DMS53 (cell line): ENCODE results near the gene TTC32.
A peak's percentile ranks its signal among the peaks of the same experiment; 100 is the strongest.
"Not testable (repeated sequence)": the region's sequence is repeated elsewhere in the genome, so short reads cannot be mapped to it uniquely, and the experiment has no call there.

Experiments used
- DNase-seq: peaks from one replicate; lab custom pipeline; 2025; lab: John Stamatoyannopoulos, UW

TTC32 gene

DNA sequence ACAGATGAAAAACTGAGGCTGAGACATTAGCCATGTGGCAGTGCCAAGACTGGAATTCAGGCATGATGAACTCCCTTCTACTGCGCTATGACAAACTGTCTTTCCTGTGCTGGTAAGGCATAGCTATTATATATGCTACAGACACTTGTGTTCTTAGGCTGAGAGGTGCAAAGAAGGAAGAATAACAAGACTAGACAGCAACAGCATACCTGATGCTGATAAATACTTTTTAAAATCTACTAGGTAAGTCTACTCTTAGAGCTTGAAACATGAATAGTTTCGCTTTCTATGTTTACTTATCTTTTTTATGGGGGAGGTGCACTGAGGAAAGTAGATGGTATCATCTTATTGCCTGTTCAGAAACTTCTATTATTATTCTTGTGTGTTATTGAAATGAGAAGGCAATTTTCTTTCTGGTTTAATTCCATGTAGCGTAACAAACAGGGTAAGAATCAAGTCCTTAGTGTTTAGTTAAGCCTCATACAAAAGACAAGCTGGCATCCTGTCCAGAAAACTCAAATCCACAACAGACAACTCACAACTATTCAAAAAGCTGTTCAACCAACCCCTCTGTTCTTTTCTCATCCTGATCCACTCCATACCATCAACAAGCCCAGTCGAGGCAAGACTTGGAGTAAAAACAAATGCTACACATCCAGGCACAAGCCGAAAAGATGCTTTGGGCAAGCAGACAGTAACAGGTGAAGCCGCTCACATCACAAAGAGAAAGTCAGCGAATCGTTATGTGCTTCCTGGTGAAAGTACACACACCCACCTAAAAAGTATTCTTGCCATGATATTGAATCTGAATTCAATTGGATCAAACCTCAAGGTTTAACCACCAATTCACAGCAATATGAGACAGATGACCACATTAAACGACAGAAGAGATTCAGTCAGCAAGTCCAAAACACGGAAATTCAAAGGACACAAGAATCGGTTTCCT, 1.5 kb downstream of the TTC32 start:
- peak; percentile 47 for DNase-seq

DNA sequence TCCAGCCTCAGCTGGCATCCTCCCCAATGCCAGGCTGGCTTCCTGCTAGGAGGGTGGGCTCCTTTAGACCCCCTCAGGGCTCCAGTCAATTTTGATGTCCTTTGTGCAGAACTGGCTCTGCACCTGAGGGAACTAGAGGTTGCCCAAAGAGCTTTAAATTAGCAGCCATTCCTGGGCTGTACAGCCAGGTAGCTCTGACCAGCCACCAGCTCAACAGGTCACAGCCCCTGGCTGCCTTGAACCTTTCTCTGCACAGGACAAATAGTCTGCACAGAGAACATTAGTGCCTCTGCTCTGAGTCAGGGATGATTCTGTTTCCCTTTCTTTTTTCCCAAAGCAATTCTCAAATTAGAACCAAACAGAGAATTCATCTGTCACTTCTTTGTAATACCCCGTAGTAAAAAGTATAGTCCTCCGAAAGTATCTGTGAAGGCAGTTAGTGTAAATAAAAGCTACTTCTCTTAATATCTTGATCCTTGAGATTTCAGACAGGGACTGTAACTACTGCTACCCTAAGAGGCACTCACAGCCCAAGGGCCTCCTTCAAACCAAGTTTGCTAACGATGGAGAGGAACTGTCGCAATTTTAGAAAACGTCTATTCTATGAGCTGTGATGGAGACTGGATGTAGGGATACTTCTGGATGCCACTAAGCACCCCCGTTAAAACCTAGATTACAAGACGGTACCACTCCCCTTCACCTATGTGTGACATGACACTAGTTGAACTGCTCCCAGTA, 3.0 kb downstream of the TTC32 start:
- DNase-seq, result no peak

DNA sequence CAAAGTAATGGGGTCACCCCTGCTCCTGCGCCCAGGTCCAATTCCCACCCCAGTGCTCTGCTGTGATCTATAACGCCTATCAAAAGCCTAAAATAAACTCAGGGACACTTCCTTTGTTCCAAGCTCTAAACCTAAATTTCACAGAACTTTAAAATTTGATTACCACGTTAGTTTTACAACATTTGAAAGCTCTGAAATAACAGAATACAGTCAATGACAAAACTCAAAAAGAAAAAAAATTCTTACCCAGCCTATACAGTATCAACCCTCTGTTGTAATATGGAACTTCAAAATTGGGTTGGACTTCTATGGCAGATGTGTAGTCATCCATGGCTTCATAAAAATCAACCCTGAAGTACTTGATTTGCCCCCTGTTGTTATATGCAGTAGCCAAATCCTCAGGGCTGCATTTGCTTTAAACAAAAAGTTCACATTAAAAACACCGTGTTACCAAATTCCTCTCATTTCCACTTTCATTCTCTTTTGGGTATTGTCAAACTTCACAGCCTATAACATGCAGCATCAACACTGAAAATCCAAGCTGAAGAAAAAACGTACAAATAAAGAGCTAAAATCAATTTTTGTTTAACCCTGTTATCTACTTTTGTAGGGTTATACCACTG, 4.0 kb downstream of the TTC32 start:
- DNase-seq, result no peak

DNA sequence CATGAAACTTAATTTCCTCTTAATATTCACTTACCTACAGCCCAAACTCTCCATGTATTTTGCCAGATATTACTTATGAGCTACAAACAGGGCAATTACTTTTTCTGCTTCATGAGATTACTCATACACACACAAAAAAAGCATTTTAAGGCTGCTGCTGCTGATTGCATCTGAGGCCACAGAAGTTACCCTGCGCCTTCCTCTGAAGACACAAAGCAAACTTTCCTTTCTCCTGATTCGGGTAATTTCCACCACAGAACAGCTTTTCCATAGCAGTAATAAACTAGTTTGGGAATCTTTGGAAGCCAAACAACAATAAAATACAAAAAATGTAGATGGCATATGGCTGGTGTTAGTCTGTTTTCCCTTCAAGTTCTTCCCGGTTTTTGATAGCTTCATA, 6.2 kb downstream of the TTC32 start:
- DNase-seq, result no peak

DNA sequence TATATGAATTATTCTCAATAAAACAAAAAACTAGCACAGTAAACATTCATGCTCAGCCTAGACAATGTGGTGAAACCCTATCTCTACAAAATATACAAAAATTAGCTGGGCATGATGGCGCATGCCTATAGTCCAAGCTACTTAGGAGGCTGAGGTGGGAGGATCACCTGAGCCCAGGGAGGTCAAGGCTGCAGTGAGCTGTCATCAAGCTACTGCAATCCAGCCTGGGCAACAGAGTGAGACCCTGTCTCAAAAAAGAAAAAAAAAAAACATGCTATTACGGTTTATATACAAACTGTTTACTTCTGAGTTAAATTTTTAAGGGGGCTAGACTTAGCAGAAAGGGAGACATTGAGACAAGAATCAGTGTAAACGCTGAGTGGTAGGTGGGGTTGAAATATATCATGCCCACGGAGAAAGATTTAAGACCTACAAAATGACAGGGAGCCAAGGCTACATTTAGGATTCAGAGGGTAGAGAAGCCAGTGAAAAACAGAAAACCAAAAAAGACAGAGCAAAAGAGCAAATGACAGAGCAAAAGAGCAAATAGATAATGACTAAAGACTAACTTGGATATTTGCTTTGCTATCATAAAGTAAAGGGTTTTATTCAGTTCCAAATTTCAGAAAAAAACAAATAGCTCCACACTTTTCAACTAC, 7.5 kb downstream of the TTC32 start:
- no peak for DNase-seq

DNA sequence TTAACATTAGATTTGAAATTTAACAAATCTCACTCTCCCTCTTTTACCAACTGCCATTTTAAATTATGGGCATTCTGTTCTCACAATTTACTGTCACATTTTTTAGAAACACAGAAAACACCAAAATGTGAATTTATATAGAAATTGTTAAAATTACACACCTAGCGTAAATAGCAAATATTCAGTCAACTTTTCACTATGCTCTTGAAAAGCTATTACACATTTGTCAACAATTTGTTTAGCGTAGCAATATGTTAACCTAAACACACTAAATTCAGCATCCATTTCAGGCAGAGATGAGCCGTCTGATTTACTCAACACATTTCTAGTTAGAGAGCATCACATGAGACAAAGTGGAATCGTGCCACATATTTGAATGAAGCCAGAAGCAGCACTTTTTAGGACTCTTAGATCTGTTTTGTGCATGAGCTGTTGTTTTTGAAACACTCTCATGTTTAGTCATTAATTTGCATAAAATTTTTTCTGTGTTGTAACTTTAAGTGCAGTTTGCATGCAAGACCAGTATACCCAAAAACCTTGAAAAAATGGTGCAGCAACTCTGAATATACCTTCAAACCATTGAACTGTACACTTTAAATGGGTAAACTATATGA, 8.2 kb downstream of the TTC32 start:
- no peak for DNase-seq

DNA sequence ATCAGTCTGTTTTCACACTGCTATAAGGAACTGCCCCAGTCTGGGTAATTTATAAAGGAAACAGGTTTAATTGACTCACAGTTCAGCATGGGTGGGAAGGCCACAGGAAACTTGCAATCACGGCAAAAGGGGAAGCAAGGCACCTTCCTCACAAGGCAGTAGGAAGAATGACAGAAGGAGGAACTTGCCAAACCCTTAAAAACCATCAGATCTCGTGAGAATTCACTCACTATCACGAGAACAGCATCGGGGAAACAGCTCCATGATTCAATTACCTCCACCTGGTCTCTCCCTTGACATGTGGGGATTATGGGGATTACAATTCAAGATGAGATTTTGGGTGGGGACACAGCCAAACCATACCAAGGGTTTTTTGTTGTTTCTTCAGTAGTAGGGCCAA, 9.8 kb downstream of the TTC32 start:
- DNase-seq, result not testable (repeated sequence)

DNA sequence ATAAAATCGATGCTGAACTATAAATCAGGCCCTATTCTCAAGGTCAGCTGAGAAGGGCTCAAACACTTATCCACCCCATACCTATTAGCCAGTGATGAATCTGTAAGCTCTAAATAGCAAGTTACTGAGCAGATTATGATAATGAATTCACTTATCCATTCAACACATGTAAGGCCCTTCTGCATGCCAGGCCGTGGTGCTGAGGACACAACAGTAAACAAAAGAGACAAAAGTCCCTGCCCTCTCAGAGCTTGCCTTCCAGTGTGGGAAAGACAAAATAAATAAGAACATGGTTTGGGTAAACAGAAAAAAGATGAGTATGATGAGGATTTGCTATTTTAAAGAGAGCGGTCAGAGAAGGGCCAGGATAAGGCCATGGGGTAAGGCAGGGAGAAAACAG, 11.7 kb downstream of the TTC32 start:
- peak; percentile 54 for DNase-seq

DNA sequence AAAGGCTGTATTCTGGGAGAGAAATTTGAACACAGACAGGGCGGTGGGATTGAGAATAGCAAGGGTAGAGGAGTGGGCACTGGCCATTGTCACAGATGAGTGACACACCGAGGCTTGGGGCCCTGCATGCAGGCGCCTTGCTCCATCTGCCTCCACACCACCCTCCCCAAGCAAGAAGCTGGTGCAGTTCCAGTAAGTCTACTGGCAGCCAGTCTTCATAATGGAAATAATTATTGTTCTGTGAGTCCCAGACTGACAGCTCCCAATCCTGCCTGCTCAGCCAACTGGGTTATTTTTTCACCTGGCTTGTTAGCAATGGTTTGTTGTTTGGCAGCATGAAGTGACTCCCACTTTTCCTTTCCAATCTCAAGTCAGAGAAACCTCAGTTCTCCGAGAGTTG, 13.0 kb downstream of the TTC32 start:
- no peak for DNase-seq

DNA sequence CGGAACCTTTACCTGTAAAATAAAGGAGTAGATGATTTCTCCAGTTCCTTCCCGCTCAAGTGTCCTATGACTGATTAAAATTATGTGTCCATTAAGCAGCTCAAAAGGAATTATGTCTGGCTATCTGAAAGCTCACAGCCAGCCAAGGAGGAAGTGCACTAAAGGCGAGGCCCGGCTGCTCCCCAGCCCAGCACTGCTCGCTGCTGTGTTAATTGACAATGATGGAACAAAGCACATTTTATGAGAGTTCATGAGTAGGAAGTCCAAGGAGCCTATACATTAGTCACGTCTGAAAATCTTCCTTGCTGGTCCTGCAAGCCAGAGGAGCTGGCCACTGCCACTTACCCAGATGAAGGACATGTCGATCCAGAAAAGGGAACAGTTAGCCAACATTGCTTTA, 14.3 kb downstream of the TTC32 start:
- DNase-seq, result no peak

DNA sequence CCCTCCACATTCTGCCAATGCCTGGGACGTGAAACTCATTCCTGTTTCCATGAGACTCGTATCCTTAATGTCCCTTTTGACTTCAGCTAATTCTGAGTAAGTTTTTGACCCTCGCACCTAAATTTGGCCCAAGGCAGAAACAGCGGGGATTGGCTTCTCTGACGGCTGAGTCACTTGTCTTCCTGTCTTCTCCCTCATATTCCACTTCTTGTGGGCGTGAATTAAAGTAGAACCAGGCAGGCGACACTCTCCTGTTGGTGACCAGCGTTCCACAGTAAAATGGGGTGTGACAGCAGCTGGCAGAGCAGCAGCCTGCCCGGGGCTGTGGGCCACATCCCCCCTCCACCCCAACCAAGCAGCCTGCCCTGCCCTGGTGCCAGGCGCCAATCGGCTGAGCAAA, 15.5 kb downstream of the TTC32 start:
- DNase-seq, result no peak

DNA sequence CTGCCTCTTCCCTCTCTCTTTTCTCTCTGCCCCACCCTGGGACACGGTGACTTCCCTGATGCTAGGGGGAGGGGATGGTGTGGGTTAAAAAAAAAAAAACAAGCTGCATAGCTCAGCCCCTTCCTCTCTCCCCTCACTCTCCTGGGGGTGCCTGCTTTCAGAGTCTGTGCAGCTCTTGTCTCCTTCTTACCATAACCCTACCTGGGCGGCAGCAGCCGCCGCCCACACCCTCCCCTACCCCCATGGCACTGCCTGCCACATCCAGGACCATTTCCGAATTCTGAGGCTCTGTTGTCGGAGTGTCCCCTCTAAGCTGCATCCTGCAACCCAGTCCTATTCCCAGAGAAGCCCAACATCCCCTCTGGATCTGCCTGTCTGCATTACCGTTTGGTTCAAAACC, 16.0 kb downstream of the TTC32 start:
- no peak for DNase-seq

DNA sequence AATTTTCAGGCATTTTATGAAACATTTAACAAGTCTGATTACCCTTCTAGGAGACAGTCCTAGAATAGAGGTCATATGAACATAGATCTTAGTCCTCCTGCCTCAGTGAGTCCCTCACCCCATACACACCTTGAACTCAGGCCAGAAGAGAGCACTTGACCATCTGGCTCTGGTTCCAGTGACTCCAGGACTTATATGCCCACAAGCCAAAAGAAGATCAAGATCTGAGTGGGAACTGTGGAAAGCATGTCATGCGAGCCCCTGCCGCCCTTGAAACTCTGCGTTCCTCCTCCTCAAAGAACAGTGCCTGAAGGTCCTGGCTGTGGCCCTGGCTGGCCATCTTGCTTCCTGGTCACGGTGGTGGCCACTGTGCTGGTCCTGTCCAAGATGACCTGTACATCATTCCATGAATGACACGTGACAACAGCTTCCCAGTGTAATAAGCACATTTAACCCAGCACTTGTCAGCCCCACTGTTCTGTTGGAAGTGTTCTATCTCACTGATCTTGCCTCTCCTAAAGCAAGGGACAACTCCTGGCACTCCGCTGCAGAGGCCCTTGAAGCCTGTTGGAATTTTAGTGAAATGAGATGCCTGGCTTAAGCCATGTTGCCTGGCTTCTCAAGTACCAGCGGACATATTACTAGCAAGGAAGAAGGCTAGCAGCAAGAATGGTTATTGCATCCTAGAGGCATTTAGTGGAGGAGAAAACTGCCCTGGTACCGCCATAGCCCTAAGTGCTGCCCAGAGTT, 17.6 kb downstream of the TTC32 start:
- DNase-seq, result no peak

DNA sequence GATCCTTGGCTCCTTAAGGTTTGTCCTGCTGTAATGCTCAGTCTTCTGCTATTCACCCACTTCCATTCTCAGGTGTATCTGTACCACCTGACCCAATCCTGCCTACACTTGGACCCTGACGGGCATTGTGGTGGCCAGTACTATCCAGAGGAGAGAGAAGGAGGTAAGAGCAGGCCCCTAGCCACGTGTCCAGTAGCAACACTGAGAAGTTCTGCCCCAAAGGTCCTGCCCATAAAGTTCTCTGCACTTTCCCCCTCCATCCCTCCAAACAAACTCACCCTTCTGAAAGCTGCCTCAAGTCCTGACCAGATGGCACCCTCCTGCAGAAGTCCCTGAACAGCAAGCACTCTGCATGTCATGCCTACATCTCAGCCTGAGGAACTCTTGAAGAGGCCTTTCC, 18.3 kb downstream of the TTC32 start:
- DNase-seq, result no peak

DNA sequence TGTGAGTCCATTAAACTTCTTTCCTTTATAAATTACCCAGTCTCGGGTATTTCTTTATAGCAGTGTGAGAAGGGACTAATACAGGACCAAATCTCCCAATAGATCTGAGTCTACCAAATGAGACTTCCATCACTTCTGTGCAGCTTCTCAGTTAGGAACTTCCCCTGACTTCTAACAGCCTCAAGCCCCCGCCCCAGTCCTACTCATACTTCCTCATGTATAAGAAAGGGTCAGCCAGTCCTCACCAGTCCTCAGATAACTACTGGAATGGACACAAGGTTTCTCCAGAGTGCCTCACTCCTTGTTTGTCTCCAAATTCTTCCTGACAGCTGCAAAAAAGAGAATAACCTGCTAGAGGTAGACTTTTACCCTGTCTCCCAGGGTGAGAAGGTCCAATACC, 19.5 kb downstream of the TTC32 start:
- no peak for DNase-seq

DNA sequence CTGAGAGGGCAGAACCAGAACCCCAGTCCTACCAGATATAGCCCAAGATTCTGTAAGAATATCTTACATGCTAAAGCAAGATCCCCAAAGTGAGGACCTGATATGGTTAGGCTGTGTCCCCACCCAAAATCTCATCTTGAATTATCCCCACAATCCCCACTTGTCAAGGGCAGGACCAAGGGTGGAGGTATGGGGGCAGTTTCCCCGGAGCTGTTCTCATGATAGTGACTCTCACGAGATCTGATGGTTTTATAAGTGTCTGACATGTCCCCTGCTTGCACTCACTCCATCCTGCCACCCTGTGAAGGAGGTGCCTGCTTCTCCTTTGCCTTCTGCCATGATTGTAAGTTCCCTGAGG, 19.9 kb downstream of the TTC32 start:
- no peak for DNase-seq

DNA sequence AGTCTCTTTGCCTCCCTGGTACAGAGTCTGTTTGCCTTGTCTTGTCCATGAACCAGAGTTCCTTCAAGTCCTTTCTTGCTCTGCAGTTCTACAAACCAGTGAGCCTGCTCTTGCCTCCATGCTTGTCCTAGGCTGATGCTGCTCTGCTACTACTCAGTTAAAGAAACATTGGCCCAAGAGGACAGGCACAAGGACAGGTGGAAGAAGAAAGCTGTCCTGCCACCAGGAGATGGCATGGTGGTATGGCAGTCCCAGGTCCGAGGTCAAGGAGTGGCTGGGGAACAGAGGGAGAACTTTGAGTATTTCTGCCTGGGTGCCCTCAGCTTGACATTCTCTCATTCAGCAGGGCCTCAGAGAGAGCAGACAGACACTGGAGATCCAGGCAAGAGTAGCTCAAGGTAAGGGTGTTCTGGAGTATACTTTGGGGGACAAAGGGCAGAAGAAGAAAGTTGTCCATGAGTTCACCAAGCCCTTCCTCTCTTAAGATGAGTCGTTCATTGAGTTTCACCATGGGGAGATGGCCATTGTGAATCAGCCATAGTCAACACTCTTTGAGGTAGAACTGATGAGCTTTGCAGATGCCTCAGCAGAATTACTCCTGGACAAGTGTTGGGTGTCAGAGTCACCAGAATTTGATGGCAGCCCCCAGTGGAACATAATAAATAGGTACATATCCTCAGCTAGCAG, 20.4 kb downstream of the TTC32 start:
- no peak for DNase-seq

DNA sequence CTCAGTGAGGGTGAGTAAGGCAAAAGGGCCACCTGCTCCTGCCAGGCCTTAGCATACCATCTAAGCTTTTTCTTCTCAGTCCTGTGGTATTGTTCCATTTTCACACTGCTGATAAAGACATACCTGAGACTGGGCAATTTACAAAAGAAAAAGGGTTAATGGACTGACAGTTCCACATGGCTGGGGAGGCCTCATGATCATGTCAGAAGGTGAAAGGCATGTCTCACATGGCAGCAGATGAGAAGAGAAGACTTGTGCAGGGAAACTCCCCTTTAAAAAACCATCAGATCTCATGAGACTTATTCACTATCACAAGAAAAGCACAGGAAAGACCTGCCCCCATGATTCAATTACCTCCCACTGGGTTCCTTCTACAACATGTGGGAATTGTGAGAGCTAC, 21.6 kb downstream of the TTC32 start:
- not testable (repeated sequence) for DNase-seq

DNA sequence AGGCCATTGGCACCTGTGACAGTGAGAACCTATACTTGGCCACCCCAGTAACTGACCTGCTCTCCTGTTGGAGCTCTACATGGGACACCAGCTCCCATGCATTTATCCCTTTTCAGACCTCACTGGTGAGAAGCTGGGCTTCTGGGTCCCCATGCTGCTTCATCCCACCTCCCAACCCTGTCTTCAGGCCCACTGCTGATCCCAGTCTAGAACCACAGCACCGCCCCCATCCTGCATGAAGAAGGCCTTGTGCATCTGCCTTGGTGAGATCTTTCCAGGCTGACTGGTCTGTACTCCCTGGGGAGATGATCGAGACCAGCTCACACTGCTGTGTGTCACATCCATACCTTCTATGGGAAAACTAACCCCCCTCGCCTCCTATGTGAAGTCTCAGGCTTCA, 22.7 kb downstream of the TTC32 start:
- DNase-seq, result no peak

DNA sequence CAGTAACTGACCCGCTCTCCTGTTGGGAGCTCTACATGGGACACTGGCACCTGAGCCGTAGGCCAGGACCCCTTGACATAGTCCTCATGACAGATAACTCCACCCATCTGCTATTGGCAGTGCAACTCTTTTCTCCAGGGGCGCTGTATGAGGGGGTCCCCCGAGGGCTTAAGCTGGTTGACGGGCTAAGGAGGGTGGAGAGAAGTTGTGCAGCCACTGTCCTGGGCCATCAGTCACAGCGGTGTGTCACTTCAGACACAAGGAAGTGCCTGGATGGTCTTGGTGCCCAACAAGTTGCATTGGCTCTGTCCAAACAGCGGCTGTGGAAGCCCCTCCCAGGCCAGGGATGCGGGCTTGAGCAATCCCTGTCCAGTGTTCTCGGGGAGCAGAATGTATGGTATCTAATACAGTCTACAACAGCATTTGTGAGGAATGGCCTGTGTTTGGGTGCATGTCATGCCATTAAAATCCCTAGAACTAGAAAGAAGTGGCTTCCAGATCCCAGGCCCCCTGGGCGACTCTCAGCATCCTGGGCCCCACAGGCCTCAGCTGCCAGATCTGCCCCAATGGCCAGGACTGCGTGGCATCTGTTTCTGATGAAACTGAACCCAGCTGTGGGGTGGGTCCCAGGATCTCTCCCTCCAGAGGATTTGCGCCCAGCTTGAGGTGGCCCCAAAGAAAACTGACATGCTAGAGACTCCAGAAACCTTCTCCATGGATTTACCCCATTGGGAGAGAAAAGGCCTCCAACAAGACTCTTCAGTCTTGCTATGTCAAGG, 23.3 kb downstream of the TTC32 start:
- no peak for DNase-seq
